HUDEP-2 (cell line): ENCODE measurements around the gene RARS2.

Source experiments
- DNase-seq, 76 experiments: peaks; one replicate each; lab custom pipeline; 2025; ENCODE audit not compliant: unreplicated experiment in 76 of 76; lab: John Stamatoyannopoulos, UW

Gene RARS2

DNA sequence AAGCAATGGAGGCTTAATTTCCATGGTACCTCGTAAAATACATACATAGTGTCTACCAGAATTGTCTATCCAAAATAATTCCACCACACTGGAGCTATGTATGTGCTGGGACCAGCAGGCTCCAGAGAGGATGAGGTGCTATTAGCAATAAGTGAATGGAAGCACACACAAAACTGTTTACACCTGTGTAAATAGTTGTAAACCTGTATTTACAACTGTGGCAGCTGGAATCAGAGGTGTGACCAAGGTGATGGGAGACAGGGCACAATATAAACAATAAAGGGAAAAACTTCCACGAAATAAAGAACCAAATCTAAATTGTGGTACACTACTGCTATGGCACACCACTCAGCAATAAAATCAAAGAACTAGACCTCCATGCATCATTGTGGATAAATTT lies 14.4 kb downstream of the RARS2 start:
- no peak for DNase-seq

DNA sequence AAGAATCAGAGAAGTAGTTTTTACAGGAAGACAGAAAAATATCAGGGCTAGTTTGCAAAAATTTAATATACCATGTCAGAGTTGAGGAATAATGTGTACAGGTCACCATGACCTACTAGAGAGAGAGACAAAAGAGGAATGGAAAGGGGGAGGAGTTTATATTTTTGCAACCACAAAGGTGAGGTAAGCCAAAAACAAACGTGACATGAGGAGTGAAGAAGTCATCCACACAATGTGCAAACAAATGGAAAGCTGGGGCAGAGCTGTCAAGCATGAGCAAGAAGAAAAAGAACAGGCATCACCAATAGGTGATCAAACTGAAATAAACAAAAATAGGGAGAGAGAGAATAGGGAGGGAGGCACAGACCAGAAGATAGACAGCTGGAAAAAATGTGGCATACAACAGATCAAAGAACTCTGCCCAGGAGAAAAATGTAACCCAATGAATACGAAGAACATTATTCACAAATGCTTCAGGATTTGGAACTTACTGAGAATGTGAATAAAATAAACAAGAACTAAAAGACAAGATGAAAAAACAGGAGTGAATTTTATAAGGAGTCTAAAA lies 15.5 kb downstream of the RARS2 start:
- DNase-seq, result no peak

DNA sequence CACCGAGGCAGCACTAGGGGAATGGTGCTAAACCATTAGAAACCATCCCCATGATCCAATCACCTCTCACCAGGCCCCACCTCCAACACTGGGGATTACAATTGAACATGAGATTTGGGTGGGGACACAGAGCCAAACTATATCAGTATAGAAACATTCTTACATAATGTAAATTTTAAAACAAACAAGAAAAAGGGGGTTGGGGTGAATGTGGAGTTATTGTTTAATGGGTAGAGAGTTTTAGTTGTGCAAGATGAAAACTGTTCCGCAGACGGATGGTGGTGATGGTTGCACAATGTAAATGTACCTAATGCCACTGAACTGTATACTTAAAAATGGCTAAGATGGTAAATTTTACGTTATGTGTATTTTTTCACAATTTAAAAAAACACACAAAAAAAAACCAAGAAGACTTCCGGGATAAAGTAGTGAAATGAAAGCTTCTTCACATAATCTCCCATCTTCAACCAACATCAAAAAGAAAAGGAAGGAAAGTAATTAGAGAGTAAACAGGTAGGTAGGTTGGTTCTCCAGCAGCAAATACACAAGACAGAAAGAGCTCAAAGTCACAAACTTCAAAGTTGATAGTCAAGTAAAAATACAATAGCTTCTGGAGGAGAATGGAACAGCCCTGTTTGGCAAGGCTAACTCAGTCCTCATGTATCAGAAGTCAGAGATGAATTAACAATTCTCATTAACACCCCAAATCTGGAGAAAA lies 16.3 kb downstream of the RARS2 start:
- DNase-seq, result no peak

DNA sequence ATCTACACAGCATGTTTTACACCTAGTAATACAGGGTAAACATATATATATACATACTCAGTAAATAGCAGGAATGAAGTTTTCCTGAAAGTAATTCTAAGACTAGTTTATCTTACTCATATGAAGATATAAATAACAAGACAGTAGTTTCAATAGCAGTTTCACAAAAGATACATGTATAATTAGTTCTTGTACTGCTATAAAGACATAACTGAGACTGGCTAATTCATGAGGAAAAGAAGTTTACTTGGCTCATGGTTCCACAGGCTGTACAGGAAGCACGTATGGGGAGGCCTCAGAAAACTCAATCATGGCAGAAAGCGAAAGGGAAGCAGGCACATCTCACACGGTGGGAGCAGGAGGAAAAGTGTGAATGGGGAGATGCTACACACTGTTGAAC lies 16.9 kb downstream of the RARS2 start:
- DNase-seq, result no peak

DNA sequence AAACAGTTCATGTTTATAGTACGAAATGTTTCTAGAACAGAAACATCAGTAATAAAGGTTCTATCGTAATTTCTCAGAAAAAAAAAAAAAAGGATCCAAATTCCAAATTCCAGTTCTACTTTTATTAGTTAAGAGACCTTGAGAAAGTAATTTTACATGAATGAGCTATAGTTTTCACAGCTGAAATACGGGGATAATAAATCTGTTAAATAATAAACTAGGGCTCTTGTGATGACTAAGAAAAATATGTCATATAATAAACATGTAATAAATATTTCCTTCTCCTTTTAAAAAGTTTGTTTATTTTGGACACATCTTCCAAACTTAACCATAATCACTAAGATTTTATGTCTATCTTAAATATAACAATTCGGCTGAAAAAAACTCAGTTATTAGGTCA lies 17.8 kb downstream of the RARS2 start:
- no peak for DNase-seq

DNA sequence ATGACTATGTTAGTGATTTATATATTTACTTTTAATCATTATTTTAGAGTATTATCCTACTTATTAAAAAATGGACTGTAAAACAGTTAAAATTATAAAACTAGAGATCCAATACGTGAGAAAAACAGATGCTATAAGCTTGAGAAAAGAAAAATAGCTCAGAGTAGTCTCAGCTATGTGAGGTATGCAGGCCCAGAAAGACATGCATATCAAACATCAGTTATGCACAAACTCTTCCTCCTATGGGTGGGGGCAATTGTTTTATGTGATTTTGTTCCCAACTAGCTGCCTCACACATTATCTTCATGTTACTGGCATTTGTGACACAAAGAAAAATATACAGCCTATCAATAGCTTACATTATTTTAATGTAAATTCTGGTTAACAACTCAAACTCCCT lies 28.8 kb downstream of the RARS2 start:
- DNase-seq, result no peak

DNA sequence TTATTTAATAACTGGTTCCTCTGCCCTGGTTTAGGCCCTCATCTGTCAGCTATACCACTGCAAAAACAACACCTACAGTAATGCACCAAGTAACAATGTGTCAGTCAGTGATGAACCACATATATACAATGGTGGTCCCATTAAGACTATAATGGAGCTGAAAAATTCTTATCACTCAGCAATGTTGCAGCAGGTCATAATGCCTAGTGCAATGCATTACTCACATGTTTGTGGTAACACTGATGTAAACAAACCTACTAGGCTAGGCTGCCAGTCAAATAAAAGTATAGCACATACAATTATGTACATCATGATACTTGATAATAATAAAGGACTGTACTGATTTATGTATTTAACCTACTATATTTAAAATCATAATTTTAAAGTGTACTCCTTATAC lies 31.3 kb downstream of the RARS2 start:
- DNase-seq, result no peak

DNA sequence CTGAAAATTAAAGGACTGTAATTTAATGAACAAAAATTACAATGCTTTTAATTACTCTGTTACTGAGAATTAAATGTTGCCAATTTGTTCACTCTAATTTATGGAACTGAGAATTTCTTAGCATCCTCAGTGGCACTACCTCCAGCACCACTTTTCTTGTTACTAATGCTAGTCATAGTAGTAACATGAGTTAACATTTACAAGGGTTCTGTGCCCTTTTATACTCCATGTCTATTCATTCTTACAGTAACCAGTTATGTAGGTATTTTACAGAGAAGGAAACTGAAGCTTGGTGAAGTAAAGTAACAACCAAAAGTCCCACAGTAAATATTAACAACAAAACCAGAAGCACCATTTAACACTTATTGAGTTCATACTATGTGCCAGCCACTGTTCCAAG lies 34.3 kb downstream of the RARS2 start:
- DNase-seq, result no peak

DNA sequence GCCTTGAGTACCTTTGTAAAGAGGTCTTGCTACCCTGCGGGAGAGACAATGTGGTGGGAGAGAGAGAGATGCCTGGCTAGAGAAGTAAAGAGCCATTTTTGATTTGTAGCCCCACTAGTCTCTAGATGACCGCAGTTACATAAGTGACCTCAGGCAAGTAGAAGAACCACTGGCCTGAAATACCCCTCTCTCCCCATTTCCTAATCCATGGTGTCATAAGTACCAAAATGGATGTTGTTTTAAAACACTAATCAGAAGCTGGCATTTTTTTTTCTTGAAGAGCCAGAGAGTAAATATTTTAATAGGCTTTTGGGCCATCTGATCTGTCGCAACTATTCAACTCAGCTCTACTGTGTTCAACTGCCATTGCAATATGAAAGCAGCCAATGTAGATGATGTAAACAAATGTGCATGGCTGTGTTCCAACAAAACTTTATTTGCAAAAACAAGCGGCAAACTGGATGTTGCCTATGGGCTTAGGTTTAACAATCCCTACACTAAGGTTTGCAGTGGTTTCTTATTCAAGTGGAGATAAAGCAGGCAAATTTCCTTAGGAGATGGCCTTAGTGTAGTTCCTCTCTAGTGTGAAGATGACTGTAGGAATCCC lies 36.5 kb downstream of the RARS2 start:
- DNase-seq, result no peak

DNA sequence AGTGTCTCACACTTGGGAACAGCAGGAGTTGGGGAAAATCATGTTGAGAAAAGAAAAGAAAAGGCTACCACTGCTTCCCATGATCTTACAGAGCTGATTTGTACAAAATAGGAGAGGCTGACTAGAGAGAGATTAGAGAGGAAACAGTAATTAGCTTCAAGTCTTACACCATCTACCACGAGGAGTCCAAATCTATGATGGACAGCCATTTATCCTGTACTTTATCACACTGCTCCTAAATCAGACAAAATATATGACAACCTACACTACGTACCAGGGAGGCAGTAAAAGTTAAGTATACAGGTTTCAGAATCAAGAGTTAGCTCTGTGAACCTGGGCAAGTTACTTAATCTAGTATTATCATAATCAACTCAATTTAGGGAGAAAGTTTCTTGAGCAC lies 38.0 kb downstream of the RARS2 start:
- no peak for DNase-seq

DNA sequence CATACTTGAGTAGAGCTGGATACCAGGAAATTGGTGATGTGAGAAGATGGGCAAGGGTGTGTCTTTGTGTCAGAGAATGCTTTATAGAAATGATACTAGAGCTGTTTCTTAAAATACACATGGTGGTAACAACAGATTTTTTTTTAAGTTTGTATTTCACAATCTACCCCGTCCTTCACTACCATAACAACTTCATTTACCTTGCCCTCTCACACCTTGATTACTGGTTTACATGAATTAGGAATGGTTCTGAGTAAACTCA lies 45.4 kb downstream of the RARS2 start:
- DNase-seq, result no peak

DNA sequence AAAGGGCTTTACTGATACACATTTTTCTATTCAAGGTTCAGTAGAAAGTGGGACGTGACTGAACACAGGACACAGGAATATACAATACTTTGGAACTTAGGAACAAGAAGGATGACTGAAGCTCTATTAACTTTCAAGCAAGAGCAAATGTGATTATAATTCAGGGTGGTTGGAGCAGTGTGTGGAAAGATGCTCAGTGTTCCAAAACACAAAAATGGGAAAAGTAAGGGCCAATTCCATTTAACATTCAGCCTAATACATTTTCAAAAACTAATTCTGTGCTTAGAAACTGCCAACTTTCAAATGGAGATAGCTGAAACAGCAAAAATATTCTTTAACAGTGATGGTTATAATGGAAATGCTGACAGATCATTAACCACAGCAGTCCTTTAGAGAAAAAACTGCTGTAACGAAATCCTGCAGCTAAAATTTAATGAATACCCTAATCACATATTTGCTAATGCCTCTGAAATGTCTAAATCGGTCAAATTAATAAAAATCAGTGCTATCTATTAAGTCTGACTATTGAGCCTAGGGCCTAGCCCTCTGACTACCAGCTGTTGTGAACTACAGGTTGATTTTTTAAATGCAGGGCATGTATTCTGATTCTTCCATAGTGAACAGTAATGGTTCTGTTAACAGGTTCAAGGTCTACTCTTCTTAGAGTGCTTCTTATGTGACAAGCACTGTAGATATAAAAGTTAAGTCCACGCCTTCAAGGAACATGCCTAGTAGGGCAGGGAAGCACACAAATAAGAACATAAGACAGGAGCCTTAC lies 45.9 kb downstream of the RARS2 start:
- DNase-seq, result no peak

DNA sequence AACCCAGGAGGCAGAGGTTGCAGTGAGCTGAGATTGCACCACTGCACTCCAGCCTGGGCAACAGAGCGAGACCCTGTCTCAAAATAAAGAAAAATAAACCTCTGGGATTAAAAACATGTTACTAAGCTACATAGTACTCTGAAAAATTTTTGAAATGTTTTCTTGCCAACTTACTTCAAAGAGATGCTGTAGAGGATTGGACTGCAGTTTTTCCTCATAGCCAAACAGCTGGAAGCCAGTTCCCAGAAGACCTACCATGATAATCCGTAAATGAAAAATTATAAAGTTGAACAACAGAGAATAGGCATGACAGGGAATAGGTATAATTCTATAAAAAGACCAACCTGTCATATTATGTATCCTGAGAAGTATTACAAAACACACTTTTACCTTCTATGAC lies 48.0 kb downstream of the RARS2 start:
- DNase-seq, result no peak

DNA sequence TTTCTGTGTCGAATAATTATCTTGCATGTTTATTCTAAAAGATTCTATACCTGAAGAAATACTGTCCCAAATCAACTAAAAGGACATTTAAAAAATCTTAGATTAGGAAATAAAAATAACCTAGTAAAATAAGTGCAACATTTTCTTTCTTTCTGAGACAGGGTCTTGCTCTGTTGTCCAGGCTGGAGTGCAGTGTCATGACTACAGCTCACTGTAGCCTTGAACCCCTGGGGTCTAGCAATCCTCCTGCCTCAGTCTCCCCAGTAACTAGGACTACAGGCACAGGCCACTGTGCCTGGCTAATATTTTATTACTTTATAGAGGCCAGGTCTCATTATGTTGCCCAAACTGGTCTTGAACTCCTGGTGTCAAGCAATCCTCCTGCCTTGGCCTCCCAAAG lies 48.7 kb downstream of the RARS2 start:
- DNase-seq, result no peak

DNA sequence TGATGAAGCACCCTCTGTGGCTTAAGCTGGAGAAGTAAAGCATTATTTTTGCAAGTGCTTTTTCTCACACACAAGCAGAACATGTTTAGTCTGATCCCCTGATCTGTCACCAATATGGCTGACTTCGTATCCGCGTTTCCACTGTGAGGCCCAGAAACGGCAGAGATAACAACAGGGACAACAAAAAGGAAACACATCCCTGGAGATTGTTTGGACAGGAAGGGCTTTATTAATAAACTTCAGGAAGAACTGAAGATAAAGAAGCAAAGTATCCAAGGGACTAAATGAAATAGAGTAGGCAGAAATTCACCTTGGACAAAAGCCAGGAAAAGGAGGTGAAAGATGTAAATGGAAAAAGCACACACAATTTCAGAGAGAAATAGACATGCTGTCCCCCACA lies 49.2 kb downstream of the RARS2 start:
- DNase-seq, result no peak

DNA sequence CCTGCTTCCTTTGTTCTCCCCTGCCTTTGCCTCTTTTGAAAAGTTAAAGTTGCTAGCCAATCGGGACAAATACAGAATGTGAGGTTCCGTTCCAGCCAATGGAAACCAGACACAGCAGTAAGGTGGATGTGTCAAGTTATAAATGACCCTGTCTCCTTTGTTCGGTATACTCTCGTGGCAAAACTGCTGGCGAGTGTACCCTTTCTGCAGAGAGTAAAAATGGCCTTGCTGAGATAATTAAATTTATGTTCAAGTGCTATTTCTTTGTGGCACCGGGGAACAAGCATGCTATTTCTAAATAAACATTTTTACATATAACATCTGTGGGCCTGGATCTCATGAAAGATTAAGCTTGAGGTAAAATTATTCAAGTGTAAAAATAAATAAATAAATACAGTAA lies 50.2 kb downstream of the RARS2 start:
- DNase-seq, result no peak

DNA sequence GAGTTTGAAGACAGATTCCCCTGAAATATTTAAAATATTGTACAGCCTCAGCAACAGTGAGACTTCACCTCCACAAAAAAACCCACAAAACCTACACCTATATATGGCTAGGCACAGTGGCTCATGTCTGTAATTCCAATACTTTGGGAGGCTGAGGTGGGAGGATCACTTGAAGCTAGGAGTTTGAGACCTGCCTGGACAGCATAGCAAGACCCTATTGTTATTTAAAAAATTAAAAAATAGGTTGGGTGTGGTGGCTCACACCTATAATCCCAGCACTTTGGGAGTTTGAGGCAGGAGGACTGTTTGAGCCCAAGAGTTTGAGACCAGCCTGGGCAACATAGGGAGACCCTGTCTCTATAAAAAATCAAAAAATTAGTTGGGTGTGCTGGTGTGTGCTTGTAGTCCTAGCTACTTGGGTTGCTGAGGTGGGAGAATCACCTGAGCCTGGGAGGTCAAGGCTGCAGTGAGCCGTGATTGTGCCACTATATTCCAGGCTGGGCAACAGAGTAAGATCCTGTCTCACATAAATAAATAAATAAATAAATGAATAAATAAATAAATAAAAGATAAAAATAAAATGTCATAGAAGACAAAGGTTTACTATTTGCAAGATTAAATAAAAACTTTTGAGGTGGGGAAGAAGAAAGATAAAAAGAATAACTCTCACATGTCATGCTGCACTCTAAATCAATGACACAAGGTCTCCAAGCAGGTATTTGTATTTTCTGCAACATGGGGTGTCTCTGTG lies 51.1 kb downstream of the RARS2 start:
- DNase-seq, result no peak

DNA sequence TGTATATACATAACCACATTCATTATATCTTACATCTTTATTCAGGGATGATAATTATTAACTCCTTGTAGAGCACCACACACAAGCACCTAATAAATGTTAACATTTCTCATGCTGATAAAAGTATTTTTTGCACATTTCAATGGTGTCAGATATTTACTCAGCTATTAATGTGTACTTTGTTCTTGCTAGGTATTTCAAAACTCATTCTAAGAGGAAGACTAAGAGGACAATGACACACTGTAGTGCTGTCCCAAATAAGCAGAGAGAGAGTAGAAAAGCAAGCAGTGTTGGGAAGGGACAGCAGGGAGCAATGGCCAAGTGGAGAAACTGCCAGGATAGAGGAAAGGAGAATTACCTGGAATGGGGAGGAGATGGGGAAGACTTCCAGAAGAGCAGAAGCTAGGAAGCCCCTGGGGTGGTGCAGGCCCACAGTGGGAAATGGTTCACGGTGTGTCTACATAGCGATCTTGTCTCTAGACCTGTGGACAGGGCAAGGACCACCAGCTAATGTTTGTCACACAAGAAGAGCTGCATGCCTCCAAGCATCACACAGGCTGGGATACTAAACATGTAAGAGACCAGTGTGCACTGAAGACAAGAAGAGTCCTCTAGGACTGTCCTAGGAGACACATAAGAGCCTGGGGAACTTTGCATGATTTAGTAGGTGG lies 55.3 kb downstream of the RARS2 start:
- DNase-seq, result no peak

DNA sequence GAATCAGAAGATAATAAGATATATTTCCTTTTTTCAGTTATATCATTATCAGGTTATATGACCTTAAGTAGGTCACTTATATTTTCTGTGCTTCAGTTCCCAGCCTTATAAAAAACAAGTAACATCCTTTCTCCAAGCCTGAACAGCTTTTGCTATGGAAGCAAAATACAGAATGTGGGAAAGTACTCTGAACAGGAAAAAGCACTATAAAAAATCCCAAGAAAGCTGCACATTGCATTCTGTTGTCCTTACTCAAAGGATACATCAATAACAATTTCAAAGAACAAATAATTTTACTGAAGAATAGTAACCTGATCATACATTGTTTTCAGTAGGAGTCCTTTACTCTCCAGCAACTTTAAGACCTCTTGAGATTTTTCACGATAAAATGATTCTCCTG lies 60.6 kb downstream of the RARS2 start:
- DNase-seq, result no peak

DNA sequence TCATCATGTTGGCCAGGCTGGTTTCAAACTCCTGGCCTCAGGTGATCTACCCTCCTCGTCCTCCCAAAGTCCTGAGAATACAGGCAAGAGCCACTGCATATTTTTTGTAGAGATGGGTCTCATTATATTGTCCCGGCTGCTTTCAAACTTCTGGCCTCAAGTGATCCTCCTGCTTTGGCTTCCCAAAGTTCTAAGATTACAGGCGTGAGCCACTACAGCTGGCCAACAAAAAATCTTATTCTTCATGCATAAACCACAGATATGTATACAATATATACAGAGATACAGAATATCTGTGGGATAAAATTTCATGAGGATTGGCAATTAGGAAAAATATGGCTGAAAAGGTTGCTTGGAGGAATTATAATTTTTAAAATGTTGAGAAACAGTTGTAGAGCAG lies 67.1 kb downstream of the RARS2 start:
- DNase-seq, result no peak

DNA sequence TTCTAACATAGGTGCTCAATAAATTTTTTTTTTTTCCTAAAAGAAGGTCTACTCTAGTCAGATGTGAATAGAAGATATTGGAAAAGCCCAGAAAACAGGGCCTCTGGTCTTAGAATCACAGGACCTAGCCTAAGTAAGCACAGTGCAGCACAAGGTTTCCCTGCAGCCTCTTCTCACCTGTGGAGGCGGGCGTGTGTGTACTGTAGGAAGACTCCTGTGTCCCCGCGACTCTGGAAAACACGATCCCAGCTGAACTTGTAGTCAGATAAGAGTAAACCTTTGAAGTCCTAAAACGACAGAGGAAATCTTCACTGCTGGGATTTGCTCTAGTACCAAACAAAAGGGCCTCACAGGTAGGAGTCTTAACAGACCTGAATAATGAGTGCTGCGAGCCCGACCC lies 71.3 kb downstream of the RARS2 start:
- DNase-seq, result no peak
